22Rv1 (cell line): ENCODE data around the gene CYP27B1.

Source experiments
- ZFX ChIP-seq: fragments of 450-650 bp; IDR thresholded peaks from 2 replicates; pipeline ENCODE4 v1.6.1; 2017; ENCODE audit warnings: antibody characterized with exemption, borderline replicate concordance
- TF ChIP-seq, protein P1 (sequence below): fragments of 450-650 bp; IDR thresholded peaks from 2 replicates; pipeline ENCODE4 v1.5.1; 2017; ENCODE audit warnings: mild to moderate bottlenecking

DNA sequence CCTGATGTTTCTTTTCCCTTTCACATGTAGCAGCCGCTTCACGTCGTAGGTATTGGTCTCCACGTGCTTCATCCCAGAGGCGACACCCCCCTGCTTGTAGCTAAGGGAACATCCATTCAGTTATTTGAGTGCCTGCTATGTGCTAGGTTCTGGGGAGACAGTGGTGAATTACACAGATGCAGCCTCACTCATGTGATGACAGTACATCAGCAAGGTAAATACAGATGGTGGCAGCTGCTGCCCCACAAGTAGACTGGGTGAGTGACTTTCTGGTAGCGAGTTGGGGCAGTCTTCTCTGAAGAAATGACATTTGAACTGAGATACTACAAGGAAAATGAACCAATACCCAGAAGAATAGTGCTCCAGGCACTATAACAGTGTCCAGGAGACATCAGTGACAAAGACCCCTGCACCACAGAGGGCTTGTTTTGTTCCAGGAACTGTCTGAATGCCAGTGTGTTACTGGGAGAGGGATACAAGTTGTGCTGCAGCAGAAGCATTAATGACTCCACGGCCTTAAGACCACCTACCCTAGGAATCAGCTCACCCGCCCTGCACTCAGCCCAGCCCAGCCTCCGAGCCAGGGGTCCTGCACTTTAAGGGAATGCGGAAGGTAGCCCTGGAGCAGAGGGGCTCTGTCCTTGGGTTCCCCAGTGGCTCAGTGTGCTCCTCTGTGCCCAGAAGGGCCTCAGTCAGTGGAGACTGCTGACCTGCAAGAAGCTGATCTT is 44.3 kb upstream of the CYP27B1 start:
- TF ChIP-seq, protein P1, sequence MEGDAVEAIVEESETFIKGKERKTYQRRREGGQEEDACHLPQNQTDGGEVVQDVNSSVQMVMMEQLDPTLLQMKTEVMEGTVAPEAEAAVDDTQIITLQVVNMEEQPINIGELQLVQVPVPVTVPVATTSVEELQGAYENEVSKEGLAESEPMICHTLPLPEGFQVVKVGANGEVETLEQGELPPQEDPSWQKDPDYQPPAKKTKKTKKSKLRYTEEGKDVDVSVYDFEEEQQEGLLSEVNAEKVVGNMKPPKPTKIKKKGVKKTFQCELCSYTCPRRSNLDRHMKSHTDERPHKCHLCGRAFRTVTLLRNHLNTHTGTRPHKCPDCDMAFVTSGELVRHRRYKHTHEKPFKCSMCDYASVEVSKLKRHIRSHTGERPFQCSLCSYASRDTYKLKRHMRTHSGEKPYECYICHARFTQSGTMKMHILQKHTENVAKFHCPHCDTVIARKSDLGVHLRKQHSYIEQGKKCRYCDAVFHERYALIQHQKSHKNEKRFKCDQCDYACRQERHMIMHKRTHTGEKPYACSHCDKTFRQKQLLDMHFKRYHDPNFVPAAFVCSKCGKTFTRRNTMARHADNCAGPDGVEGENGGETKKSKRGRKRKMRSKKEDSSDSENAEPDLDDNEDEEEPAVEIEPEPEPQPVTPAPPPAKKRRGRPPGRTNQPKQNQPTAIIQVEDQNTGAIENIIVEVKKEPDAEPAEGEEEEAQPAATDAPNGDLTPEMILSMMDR: no peak
- no peak for TF ChIP-seq ZFX
